NOMO-1 treated with dmso at 0.1 percent for 144 hours (cell line): ENCODE results near the gene POLR3A.
"Not testable (repeated sequence)": the region's sequence is repeated elsewhere in the genome, so short reads cannot be mapped to it uniquely, and the experiment has no call there.

Source experiments
- DNase-seq: peaks from one replicate; lab custom pipeline; 2025; ENCODE audit not compliant: unreplicated experiment; lab: John Stamatoyannopoulos, UW

Gene POLR3A

GRCh38 chr10:78023741-78024140, 5.6 kb downstream of the POLR3A start:
- DNase-seq = no peak

- no peak for DNase-seq
Observed at GRCh38 chr10:78021201-78021600, 8.1 kb downstream of the POLR3A start.

DNA sequence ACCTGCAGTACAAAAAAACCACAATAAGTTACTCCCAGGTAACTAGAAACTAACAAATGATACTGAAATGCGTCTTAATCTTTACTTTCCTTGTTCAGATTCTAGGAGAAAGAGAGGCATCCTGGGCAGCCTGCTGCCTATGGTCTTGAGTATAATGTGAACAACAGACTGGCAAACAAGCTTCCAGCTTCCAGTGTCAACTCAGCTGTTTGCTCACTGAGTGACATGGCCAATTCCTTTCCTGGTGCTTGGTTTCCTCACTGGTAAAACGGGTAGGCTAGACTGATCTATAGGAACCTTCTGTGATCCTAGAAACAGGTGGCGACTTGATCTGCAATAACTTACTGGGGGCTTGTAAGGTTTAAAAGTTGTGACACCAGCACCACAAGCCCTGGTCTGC, 10.1 kb downstream of the POLR3A start:
- DNase-seq = no peak

DNA sequence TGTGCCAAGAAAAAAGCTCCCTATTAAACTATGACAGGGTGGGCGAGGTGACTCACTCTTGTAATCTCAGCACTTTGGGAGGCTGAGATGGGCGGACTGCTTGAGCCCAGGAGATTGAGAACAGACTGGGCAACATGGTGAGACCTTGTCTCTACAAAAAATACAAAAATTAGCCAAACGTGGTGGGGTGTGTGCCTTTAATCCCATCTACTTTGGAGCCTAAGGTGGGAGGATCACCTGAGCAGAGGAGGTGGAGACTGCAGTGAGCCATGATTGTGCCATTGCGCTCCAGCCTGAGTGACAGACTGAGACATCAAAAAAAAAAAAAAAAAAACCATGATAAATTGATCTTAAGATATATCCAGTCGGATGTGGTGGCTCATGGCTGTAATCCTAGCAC, 11.5 kb downstream of the POLR3A start:
- no peak for DNase-seq

GRCh38 chr10:78015546-78015945, 13.8 kb downstream of the POLR3A start:
- DNase-seq = no peak

DNA sequence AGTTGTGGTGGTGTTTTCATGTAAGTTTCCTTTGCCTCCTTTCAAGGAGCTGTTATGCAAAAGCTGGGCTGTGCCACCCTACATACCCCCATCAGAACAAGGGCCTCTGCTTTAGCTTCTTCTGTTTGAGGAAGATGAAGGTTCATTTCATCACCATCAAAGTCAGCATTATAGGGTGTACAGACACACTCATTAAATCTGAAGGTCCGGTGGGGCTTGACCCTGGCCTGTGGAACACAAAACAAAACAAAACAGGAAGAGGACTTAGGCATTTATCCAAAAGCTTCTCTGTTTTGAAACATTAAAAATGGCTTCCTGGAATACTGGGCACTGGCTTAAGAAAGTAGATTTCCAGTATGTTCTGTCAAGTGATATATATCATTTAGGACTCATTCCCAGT, 15.8 kb downstream of the POLR3A start:
- DNase-seq = no peak

- no peak for DNase-seq
Observed at GRCh38 chr10:78011065-78011464, 18.2 kb downstream of the POLR3A start.

DNA sequence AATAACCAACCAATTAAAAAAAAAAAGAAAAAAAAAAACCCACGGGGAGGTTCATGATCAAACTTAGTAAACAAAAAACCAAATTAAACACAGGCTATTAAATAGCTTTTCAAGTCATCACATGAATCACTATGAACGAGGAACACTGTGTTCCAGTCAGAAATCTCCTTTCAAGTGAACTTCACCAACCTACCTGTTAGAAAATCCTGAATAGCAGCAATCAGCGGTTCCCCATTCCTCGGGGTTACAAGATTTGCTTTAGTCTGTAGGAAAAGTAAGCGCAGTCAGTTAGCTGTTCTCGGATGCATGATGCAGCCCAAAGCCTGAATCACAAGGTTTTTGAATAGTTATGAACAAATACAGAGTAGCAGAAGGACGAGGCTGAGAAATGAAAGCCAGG, 19.0 kb downstream of the POLR3A start:
- DNase-seq = no peak

GRCh38 chr10:78009662-78010061, 19.7 kb downstream of the POLR3A start:
- DNase-seq = no peak

DNA sequence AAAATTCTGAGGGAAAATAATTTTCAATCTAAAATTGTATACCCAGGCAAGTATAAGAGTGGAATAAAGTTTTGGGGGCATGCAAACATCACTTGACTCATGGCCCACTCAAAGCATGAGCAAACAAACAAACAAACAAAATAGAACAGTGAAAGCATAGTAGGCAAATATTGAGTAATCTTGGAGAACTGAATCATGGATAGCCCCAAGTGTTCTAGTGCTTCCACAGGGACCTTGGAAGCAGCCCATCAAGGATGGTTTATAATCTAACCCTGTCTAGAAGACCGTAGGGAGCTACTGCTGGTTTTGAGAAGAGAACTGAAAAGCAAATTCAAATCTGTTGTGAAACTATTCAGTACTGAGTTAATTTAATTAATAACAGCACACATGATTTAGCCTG, 22.1 kb downstream of the POLR3A start:
- DNase-seq = no peak

DNA sequence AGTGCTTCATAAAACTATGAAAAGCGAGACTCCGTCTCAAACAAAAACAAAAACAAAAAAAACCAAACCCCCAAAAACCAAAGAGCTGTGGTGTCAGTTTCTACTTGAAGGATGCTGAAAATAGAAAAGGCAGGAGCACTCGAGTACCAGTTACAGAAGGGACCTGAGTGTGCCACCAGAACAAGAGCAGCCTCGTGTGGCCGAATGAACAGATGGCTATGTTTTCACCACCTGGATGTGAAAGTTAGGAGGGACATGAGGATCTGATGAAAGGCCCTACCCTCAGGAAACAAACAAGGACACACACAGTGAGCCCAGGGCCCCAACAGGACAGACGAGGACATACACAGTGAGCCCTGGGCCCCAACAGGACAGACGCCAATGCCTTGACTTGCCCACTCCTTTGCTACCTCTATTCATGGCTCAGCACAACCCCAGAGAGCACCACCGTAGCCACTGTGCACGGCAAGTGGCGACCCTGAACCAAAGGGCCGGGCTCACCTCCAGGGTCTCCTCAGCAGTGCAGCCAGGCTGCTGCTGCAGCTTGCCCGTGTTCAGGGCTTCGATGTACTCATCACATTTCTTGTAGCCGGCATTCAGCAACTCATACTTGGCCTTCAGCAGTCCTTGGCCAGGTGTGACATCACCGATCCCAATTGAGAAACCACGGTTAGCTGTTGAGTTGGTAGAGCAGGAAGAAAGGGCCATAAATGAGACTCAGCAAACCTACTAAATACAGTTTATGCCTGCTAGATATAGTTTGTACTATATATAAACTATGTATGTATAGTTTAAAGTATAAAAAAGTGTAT, 24.9 kb downstream of the POLR3A start:
- no peak for DNase-seq

DNA sequence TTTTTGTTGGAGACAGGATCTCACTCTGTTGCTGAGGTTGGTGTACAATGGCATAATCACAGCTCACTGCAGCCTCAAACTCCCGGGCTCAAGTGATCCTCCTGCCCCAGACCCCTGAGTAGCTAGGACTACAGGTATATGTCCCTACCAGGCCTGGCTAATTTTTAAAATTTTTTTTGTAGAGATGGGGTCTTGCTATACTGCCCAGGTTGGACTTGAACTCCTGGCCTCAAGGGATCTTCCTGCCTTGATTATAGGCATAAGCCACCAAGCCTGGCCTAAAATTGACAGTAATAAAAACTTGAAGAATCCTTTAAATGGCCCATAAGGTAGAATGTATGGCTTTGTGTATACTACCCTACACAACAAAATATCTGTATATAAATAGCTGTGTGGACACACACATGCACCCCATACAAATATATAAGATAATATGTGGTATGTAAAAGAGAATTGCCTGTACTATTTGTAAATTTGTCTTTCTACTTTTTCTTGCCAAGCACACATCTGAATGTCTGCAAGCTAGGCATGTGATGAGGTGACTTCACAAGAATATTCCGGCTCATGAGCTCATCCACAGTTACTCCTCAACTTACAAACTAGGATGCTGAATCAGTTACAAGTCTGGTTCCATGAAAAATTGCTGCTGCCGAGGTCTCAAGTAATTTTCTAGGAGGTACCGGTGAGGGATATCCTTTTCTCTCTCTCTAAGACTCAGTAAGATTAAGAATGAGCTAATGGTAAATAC, 26.6 kb downstream of the POLR3A start:
- DNase-seq = no peak

DNA sequence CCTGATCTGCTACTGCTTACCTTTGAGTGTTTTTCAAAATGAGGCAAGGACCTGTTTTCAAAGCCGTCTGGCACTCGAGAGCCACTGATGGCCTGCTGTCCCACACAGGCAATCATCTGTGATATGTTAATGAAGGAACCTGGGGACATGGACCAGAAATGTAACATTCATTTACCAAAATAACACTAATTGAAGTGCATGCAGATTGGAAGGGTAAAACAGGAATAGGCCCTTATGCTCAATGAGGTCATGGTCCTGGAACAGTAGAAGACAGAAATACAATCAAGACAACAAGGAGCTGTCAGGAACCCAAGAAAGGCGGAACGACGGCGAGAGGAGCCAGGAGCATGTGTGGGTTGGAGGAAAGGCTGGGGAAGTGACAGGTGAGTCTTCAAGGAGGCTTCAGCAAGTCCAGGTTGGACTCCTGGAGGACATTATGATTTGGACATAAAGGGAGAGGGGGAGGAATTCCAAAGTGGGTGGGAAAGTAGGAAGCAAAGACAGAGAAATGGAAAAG, 28.3 kb downstream of the POLR3A start:
- DNase-seq = no peak

DNA sequence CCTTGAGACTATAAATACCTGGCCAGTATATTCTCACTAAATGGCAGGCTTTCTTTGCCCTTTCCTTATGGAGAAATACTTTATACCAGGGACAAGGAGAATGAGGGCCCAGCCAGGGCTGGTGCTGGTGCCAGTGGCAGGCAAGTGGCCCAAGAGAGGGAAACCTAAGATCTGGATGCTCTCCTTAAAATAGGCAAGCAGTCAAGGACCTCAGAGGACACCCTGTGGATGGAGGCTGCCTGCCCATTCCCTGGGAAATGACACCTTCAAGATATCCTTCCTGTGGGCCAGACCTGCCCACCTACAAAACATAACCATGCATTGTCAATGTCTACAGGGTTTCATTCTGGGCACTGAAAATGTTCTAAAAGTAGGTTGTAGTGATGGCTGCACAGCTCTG, 29.1 kb downstream of the POLR3A start:
- no peak for DNase-seq

GRCh38 chr10:77998780-77999179, 30.5 kb downstream of the POLR3A start:
- not testable (repeated sequence) for DNase-seq

DNA sequence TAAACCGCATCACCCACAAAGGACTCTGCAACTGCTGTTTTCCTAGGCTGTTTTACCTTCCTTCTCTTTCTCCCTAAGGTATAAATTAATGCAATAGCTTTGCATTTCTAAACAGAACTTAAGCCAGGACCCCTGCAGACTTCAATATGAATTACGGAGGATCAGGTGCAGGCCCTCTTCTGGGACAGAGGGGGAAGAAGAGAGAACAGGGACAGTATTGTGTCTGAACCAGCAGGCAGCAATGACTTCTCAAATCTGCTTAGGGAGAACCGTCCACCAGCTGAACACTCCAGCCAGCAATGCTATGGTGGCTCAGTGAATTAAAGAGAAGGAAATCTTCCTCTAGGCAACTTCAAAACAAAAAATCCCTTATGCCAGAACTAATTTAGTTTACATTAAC, 35.7 kb downstream of the POLR3A start:
- DNase-seq = no peak

DNA sequence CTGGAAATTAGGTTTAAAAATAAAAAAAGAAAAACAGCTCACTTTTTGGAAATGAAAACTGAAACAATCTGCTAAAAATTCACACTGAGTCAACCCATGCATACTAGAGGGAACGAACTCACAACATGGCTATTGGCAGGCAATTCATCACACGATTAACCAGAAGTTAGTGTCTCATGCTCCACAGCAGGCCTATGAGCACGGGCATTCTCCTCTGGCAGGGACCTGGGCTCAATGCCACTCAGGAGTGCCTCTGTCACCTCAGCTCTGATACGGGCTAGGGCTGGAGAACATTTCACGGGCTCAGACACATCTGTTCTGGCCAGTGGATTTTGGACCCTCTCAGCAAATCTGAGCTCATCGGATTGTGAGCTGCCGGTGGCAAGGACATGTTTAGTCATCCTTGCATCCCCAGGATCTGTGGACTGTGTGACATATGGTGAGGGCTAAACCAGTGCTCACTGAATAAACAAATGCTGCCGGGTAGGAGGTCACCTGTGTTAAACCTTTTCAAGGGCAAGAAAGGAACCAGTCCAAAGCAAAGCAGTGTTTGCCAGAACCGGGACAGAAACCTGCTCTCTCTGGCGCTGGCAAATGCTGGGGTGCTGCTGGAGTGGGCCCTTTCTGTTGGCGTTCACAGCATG, 40.1 kb downstream of the POLR3A start:
- no peak for DNase-seq

GRCh38 chr10:77987671-77988255, 41.6 kb downstream of the POLR3A start:
- DNase-seq = no peak

DNA sequence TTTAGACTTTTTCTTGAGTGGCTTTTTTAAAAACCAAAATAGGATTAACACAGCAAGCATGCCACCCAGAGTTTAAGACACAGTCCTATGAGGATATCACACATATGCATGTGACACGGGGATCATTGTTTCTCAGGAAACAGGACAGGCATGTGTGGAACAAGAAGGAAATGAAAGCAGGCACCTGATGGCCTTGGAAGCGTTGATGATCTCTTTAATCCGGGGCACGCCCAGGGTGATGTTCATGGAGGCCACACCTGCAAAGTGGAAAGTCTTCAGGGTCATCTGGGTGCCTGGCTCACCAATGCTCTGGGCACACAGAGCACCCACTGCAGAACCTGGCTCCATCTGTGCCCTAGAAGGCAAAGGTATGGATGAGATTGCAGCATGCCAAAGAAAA, 44.3 kb downstream of the POLR3A start:
- DNase-seq = no peak

DNA sequence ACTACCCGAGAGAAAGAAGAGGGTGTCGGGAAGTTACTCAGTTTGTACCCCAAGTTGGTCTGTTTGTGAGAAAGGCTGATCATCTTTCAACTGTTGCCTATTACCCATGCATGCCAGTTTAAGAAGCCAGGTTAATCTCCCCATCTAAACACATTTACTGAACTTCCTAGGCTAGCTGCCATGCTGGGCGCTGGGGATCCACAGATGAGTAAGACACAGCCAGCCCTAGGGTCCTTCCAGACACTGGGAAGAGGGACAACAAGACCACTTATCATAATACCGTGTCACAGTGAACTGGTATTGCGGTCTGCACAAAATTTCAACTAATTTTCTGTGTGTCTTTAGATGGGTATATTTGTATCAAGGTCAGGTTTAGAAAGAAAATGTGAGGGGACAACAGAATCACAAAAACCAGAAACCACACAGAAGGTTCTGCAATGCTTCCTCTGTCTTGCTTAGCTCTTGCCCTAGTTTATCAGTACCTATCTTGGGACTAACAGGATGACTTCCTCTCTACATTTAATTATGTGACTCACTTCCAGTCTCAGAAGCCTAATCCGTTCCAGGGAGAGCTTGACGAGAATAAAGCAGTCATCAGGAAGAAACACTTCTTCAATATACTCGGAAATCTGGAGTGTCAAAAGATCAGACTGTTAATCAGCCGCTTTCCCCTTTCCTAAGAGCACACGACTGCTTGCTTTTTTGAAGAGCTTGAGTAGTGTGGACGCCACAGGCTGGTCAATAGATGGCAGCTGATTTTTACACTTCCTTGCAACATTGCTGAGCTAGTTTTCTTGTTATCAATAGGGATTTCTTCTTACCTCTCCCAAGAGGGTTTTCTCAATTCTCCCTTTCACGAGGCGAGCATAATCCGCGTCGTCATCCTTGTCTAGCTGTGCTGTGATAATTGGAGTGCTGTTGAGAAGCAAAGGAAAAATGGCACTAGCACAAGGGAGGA, 45.7 kb downstream of the POLR3A start:
- no peak for DNase-seq
